ENCODE measurements around the gene CCDC7. TPM values are rescaled to one million over a fixed set of nuclear protein-coding genes. Genes with fewer than 3 reads are reported as not detected.

The CCDC7 gene
- polyA plus RNA-seq, 1 of the 3 experiments (the other 2 are of a cell fraction), result 0.44 TPM

DNA sequence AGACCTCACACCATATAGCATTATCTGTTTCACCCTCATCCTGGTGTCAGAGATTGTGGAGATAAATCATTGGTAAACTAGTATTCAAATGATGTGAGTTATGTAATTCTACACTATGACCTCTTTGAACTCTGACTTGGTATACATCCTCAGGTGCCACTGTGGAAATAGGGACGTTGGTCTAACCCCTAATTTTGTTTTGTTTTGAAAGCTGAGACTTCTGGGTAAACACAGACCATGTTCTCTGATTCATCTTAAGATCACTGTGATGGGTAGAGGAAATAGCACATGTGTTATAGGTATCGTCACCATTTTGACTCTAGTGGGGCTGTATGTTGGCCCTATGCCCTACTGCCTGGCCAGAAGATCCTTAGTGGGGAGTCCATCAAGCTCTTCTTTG is 241.6 kb downstream of the CCDC7 start:
- H3K4me1 ChIP-seq (ENCODE audit: control insufficient read depth in 1 of 2, insufficient read depth in 2 of 2, low read depth in 1 of 2, low read length in 1 of 2), result peaks cover 0 to 3% of the 10 kb centered on the region in 2 experiments; a peak in 1 of 4 replicates
- H2AFZ ChIP-seq (ENCODE audit: low read depth), result no peak overlapping the region
- H3K79me2 ChIP-seq (ENCODE audit: insufficient read depth), result no peaks in the 10 kb centered on the region
- H3K27me3 ChIP-seq (ENCODE audit: insufficient read depth), result no peaks in the 10 kb centered on the region
- CTCF ChIA-PET, result no interaction called here
- no peaks in the 10 kb centered on the region for H3K36me3 ChIP-seq (replicated peaks in 1 of 2; ENCODE audit: control insufficient read depth in 1 of 2, insufficient read depth in 2 of 2, low read length in 1 of 2)
- no peak for DNase-seq
- H3F3A ChIP-seq (replicated peaks; ENCODE audit: insufficient read depth), result no peaks in the 10 kb centered on the region
- POLR2A ChIA-PET, result no interaction called here
- no peak overlapping the region for H3K9ac ChIP-seq
- no peaks in the 10 kb centered on the region for H3K9me2 ChIP-seq
- no peaks in the 10 kb centered on the region for H4K20me1 ChIP-seq (ENCODE audit: insufficient read depth)
- H3K9me3 ChIP-seq, result peaks cover 5% of the 10 kb centered on the region; the same call in 1 of the 2 replicates
- H3K4me2 ChIP-seq, result no peak overlapping the region
- TF ChIP-seq RFX5 (IDR thresholded peaks at IDR 0.05; ENCODE audit: low read length), result no peak
- no peak for TF ChIP-seq POLR2AphosphoS5 (IDR thresholded peaks at IDR 0.05; ENCODE audit: low read depth, low read length)
- no peak for TF ChIP-seq FOXM1 (IDR thresholded peaks at IDR 0.05; ENCODE audit: low read depth)
- no peak for TF ChIP-seq IRF3 (IDR thresholded peaks at IDR 0.05; ENCODE audit: low read depth, low read length)
- no peak for TF ChIP-seq NFIC (IDR thresholded peaks at IDR 0.05; ENCODE audit: borderline replicate concordance)
- TF ChIP-seq NRF1 (IDR thresholded peaks at IDR 0.05; ENCODE audit: low read depth, low read length), result no peak
- TF ChIP-seq EP300 (IDR thresholded peaks at IDR 0.05; ENCODE audit: borderline replicate concordance in 1 of 2, low read depth in 1 of 2, low read length in 1 of 2), result no peak
- TF ChIP-seq MEF2A (IDR thresholded peaks at IDR 0.05; ENCODE audit: borderline replicate concordance, low read depth), result no peak
- no peak for TF ChIP-seq RXRA (IDR thresholded peaks at IDR 0.05; ENCODE audit: borderline replicate concordance, low read depth)
- TF ChIP-seq, protein P1, sequence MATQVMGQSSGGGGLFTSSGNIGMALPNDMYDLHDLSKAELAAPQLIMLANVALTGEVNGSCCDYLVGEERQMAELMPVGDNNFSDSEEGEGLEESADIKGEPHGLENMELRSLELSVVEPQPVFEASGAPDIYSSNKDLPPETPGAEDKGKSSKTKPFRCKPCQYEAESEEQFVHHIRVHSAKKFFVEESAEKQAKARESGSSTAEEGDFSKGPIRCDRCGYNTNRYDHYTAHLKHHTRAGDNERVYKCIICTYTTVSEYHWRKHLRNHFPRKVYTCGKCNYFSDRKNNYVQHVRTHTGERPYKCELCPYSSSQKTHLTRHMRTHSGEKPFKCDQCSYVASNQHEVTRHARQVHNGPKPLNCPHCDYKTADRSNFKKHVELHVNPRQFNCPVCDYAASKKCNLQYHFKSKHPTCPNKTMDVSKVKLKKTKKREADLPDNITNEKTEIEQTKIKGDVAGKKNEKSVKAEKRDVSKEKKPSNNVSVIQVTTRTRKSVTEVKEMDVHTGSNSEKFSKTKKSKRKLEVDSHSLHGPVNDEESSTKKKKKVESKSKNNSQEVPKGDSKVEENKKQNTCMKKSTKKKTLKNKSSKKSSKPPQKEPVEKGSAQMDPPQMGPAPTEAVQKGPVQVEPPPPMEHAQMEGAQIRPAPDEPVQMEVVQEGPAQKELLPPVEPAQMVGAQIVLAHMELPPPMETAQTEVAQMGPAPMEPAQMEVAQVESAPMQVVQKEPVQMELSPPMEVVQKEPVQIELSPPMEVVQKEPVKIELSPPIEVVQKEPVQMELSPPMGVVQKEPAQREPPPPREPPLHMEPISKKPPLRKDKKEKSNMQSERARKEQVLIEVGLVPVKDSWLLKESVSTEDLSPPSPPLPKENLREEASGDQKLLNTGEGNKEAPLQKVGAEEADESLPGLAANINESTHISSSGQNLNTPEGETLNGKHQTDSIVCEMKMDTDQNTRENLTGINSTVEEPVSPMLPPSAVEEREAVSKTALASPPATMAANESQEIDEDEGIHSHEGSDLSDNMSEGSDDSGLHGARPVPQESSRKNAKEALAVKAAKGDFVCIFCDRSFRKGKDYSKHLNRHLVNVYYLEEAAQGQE (IDR thresholded peaks at IDR 0.05; ENCODE audit: low read depth, low read length), result no peak
- TF ChIP-seq GATA2 (CRISPR knock-in tag; IDR thresholded peaks at IDR 0.05), result no peak
- TF ChIP-seq CTCF (IDR thresholded peaks at IDR 0.05), result no peak
- TF ChIP-seq RAD21 (IDR thresholded peaks at IDR 0.05; ENCODE audit: low read length), result no peak
- no peak overlapping the region for H3K4me3 ChIP-seq (ENCODE audit: low read depth in 2 of 2, low read length in 1 of 2)
- H3K27ac ChIP-seq (ENCODE audit: low read depth in 2 of 2, low read length in 1 of 2), result no peak overlapping the region
- WGBS (ENCODE audit: low lambda C conversion rate), result 56% methylated on average over 2 of the region's 2 CpGs

Data from SK-N-SH (cell line).